GM12878 (cell line): ENCODE measurements around the gene PFN3. TPM values are rescaled to one million over a fixed set of nuclear protein-coding genes. Genes with fewer than 3 reads are reported as not detected.

Experiments
- ATAC-seq: fragments of 200-7000 bp; cut with Tn5 transposase; 3 replicates; pipeline ENCODE4 v1.9.1; 2020; ENCODE audit warnings: mild to moderate bottlenecking, moderate library complexity
- BruUV-seq: library from RNA; stranded (reverse); fragments of 400-500 nt; replicated peaks from 2 replicates; lab custom pipeline; 2021; lab: Mats Ljungman, UMichigan
- CTCF ChIA-PET: fragments of 300-600 bp; sonication (Branson Sonifier 250); formaldehyde crosslinking; extraction: SDS; loops from one replicate; lab custom pipeline; 2021; ENCODE audit warnings: inconsistent platforms; lab: Yijun Ruan, JAX
- POLR2A ChIA-PET: fragments of 350-600 bp; formaldehyde crosslinking; extraction: SDS; loops from one replicate; lab custom pipeline; 2021; ENCODE audit warnings: inconsistent platforms; lab: Charles Lee
- RAD21 ChIA-PET: fragments of 300-600 bp; sonication (Branson Sonifier 250); formaldehyde crosslinking; loops from one replicate; lab custom pipeline; 2023; ENCODE audit warnings: antibody characterized with exemption; ENCODE audit not compliant: unreplicated experiment; lab: Charles Lee
- SMC1A ChIA-PET: fragments of 300-600 bp; sonication (Branson Sonifier 250); formaldehyde crosslinking; loops from one replicate; lab custom pipeline; 2023; ENCODE audit not compliant: unreplicated experiment, uncharacterized antibody; lab: Charles Lee
- DNase-seq: peaks from one replicate; pipeline ENCODE4 v3.0.0-alpha.2; 2011; ENCODE audit warnings: low read depth, low spot score
- FAIRE-seq: peaks from 3 replicates; lab custom pipeline; 2011; peaks lifted over from hg19 to GRCh38; lab: Jason Lieb, UNC
- H2AFZ ChIP-seq: 2 replicates; pipeline ENCODE4 v1.6.0; 2011; ENCODE audit warnings: low read depth, low read length, control low read depth; ENCODE audit not compliant: control insufficient read depth
- H3K27ac ChIP-seq: 2 replicates; pipeline ENCODE4 v1.5.1; 2011; ENCODE audit warnings: control low read depth; ENCODE audit not compliant: control insufficient read depth, insufficient read depth
- H3K27me3 ChIP-seq, 2 experiments: replicated peaks in 1 of 2; 2 replicates each; pipeline versions ENCODE4 v1.6.0 to v1.6.1; 2011; ENCODE audit warnings: low read length in 1 of 2; ENCODE audit not compliant: control insufficient read depth in 2 of 2, insufficient read depth in 2 of 2
- H3K36me3 ChIP-seq, 2 experiments: 2 replicates each; pipeline ENCODE4 v1.5.1; 2011; ENCODE audit warnings: low read length in 1 of 2; ENCODE audit not compliant: control insufficient read depth in 2 of 2, insufficient read depth in 2 of 2
- H3K4me1 ChIP-seq: 2 replicates; pipeline ENCODE4 v1.6.1; 2011; ENCODE audit warnings: mild to moderate bottlenecking, low read length, moderate library complexity, mixed read lengths; ENCODE audit not compliant: control insufficient read depth, insufficient read depth
- H3K4me2 ChIP-seq: 2 replicates; pipeline ENCODE4 v1.6.0; 2011; ENCODE audit warnings: control low read depth; ENCODE audit not compliant: control insufficient read depth, insufficient read depth
- H3K4me3 ChIP-seq: fragments of 200-600 bp; sonication (generic); 2 replicates; pipeline ENCODE4 v1.5.1; 2016
- H3K79me2 ChIP-seq: 2 replicates; pipeline ENCODE4 v1.6.0; 2011; ENCODE audit warnings: low read length; ENCODE audit not compliant: control insufficient read depth, insufficient read depth
- H3K9ac ChIP-seq: 2 replicates; pipeline ENCODE4 v1.8.0; 2011; ENCODE audit warnings: low read length, control low read depth, mixed read lengths; ENCODE audit not compliant: control insufficient read depth, insufficient read depth
- H3K9me3 ChIP-seq: replicated peaks from 3 replicates; pipeline ENCODE4 v1.5.1; 2011; ENCODE audit warnings: mild to moderate bottlenecking, low read length; ENCODE audit not compliant: control insufficient read depth, insufficient read depth
- H4K20me1 ChIP-seq: 2 replicates; pipeline ENCODE4 v1.6.0; 2011; ENCODE audit not compliant: control insufficient read depth, insufficient read depth
- BHLHE40 ChIP-seq, 2 experiments: fragments of 450-650 bp in 1 of 2; IDR thresholded peaks; 2 replicates each; pipeline ENCODE4 v1.6.1; 2011 to 2017; ENCODE audit warnings: low read depth in 2 of 2, borderline replicate concordance in 1 of 2, improper control_type of control experiment in 1 of 2, low read length in 1 of 2, mild to moderate bottlenecking in 1 of 2
- CTCF ChIP-seq, 3 experiments: IDR thresholded peaks in 2 of 3; conservative IDR thresholded peaks in 1 of 3; 2 replicates each; pipeline ENCODE4 v1.5.1; 2011; ENCODE audit warnings: low read depth in 3 of 3, low read length in 3 of 3, mild to moderate bottlenecking in 3 of 3, control low read depth in 2 of 3, moderate library complexity in 2 of 3, inconsistent platforms in 1 of 3, mixed read lengths in 1 of 3; ENCODE audit not compliant: control insufficient read depth in 2 of 3, insufficient read depth in 1 of 3; ENCODE audit errors: extremely low read depth in 1 of 3
- HDGF ChIP-seq: fragments of 450-650 bp; IDR thresholded peaks from 2 replicates; pipeline ENCODE4 v1.6.1; 2016; ENCODE audit warnings: antibody characterized with exemption
- IKZF1 ChIP-seq: fragments of 450-650 bp; conservative IDR thresholded peaks from 2 replicates; pipeline ENCODE4 v1.6.1; 2017; ENCODE audit warnings: antibody characterized with exemption, mild to moderate bottlenecking
- MLLT1 ChIP-seq: fragments of 450-650 bp; IDR thresholded peaks from 2 replicates; pipeline ENCODE4 v1.6.1; 2016; ENCODE audit warnings: mild to moderate bottlenecking
- NR2F1 ChIP-seq: fragments of 450-650 bp; conservative IDR thresholded peaks from 2 replicates; pipeline ENCODE4 v1.6.1; 2017; ENCODE audit warnings: mild to moderate bottlenecking
- POLR2AphosphoS5 ChIP-seq: IDR thresholded peaks from 2 replicates; pipeline ENCODE4 v1.6.1; 2011; ENCODE audit warnings: mild to moderate bottlenecking, low read length, inconsistent platforms
- POU2F2 ChIP-seq: IDR thresholded peaks from 3 replicates; pipeline ENCODE4 v1.6.1; 2011; ENCODE audit warnings: low read depth, mild to moderate bottlenecking, low read length, borderline replicate concordance
- SPI1 ChIP-seq: IDR thresholded peaks from 2 replicates; pipeline ENCODE4 v1.6.1; 2011; ENCODE audit warnings: low read depth, mild to moderate bottlenecking, low read length, moderate library complexity, borderline replicate concordance; ENCODE audit not compliant: insufficient read depth
- USF2 ChIP-seq: IDR thresholded peaks from 2 replicates; pipeline ENCODE4 v1.6.1; 2011; ENCODE audit warnings: low read depth, low read length, improper control_type of control experiment, borderline replicate concordance
- WGBS: methylation state at CpG from one replicate; pipeline ENCODE4 v1.1.6; 2016; ENCODE audit warnings: low lambda C conversion rate; ENCODE audit not compliant: insufficient replicate concordance, insufficient coverage; ENCODE audit errors: missing lambda C conversion rate; 5-methylcytosine and 5-hydroxymethylcytosine counted together
- in situ Hi-C: fragments of 300-500 bp; cut with MboI; formaldehyde crosslinking; loops from 9 replicates; pipeline ENCODE4 v1.14.3; 2018; ENCODE audit warnings: mixed read lengths
- intact Hi-C: fragments of 100-400 bp; cut with micrococcal nuclease; formaldehyde crosslinking; loops from one replicate; pipeline ENCODE4 v1.14.2; 2022; ENCODE audit not compliant: unreplicated experiment
- polyA plus RNA-seq, 11 experiments: library from polyadenylated mRNA; depleted of rRNA in 4 of 11; unstranded in 6 of 11; stranded (reverse) in 5 of 11; fragments of >200 nt; fragmentation: Nextera tagmentation in 4 of 11; fragmentation: Illumina TruSeq in 1 of 11; extraction: Ambion mirVana in 4 of 11; extraction: Trizol in 1 of 11; gene quantifications; 1 replicate in 1 of 11; 2 replicates in 10 of 11; pipeline versions ENCODE4 v1.2.1 to v1.2.3, GENCODE V29; 2011 to 2016; ENCODE audit warnings: inconsistent platforms in 2 of 11, missing spikeins in 2 of 11, low read depth in 1 of 11
- total RNA-seq, 4 experiments: library from RNA; depleted of rRNA in 3 of 4; stranded (reverse); fragments of >200 nt in 3 of 4; fragmentation: Illumina TruSeq in 1 of 4; extraction: Trizol in 1 of 4; gene quantifications; 2 replicates each; pipeline versions ENCODE4 v1.2.1 to v1.2.3, GENCODE V29; 2013 to 2021

The PFN3 gene
- total and polyA plus RNA-seq, 10 of the 15 experiments (the other 5 are each of a cell fraction or from before 2014, with no cell fraction given) = not detected

GRCh38 chr5:177447611-177448243 lies 47.3 kb upstream of the PFN3 start:
- in situ Hi-C loops (loop anchor here (5.0 kb wide), 1 partner anchor 130 kb away; no protein-coding TSS in a partner anchor), intact Hi-C loops (loop anchor here (2.0 kb wide), 1 partner anchor 17 kb away; no protein-coding TSS in a partner anchor)
- Histone ChIP-seq H3K9ac (peak overlapping the region; percentile 51), H4K20me1 (no peaks in the 10 kb centered on the region), H3K27me3 (no peaks in the 10 kb centered on the region), H3K4me1 (peaks cover 32% of the 10 kb centered on the region), H2AFZ (no peak overlapping the region; the same call in 1 of the 2 replicates), H3K4me3 (peak overlapping the region; percentile 67), H3K36me3 (no peaks in the 10 kb centered on the region; a peak in 3 of 4 replicates), H3K9me3 (no peaks in the 10 kb centered on the region), H3K79me2 (peaks cover 14% of the 10 kb centered on the region), H3K4me2 (peak overlapping the region; percentile 94), H3K27ac (peak overlapping the region; percentile 58)
- ATAC-seq (peak; percentile 13), FAIRE-seq (no peak), DNase-seq (no peak)
- BruUV-seq = no TSS peak
- RAD21 ChIA-PET = interaction anchor here (1.0 to 13.5 kb wide), 14 partner anchors 8 to 146 kb away, joined by 3 to 291 read pairs (median 6); partner anchors contain the start of genes GRK6 and PDLIM7
- TF ChIP-seq SPI1 (no peak), MLLT1 (0 out of 2 replicates have a peak, but pooled peaks have one; percentile 26), HDGF (0 out of 2 replicates have a peak, but pooled peaks have one; percentile 20), POLR2AphosphoS5 (peak; percentile 58; the same call in 1 of the 2 replicates), IKZF1 (peak; percentile 57), USF2 (no peak), CTCF (IDR thresholded peaks at IDR 0.05 in 2 of 3, conservative IDR thresholded peaks at IDR 0.05 in 1 of 3; ENCODE audit: control insufficient read depth in 2 of 3, extremely low read depth in 1 of 3, insufficient read depth in 1 of 3, low read depth in 3 of 3, low read length in 3 of 3) (no peak), BHLHE40 (IDR thresholded peaks at IDR 0.05; ENCODE audit: borderline replicate concordance in 1 of 2, low read depth in 2 of 2, low read length in 1 of 2) (peak; percentile 85 to 95), NR2F1 (peak; percentile 84), POU2F2 (peak; percentile 11; the same call in 1 of the 3 replicates)
- WGBS = 13% methylated on average over 20 of the region's 23 CpGs
- SMC1A ChIA-PET = interaction anchor here (0.9 to 7.2 kb wide), 15 partner anchors 18 to 139 kb away, joined by 3 to 105 read pairs (median 4); partner anchors contain the start of genes F12, PDLIM7 and PFN3
- POLR2A ChIA-PET = interaction anchor here (0.5 to 13.6 kb wide), 11 partner anchors 11 to 83 kb away, joined by 3 to 358 read pairs (median 7); partner anchors contain the start of genes F12 and GRK6
- CTCF ChIA-PET = interaction anchor here (1.0 to 16.4 kb wide), 11 partner anchors 10 to 129 kb away, joined by 3 to 391 read pairs (median 8); partner anchors contain the start of genes GRK6 and PFN3
